Left renal cortex interstitium (tissue), 4 donors: ENCODE results near the gene KLK1. TPM values are rescaled to one million over a fixed set of nuclear protein-coding genes. Genes with fewer than 3 reads are reported as not detected.
"Not testable (repeated sequence)": the region's sequence is repeated elsewhere in the genome, so short reads cannot be mapped to it uniquely, and the experiment has no call there.

Experiments
- DNase-seq, 4 donors: peaks; one replicate each; pipeline ENCODE4 v3.0.0-alpha.2; 2013; ENCODE audit warnings: low read depth in 4 of 4, low spot score in 2 of 4, missing footprints in 1 of 4
- polyA plus RNA-seq, 4 donors: library from polyadenylated mRNA; unstranded; fragments of 120-200 nt; gene quantifications; one replicate each; pipeline ENCODE4 v1.2.1, GENCODE V29; 2013; ENCODE audit not compliant: insufficient read length in 4 of 4

The KLK1 gene
- polyA plus RNA-seq, 4 donors: 1.6 to 2.2 (median 1.9) TPM

DNA sequence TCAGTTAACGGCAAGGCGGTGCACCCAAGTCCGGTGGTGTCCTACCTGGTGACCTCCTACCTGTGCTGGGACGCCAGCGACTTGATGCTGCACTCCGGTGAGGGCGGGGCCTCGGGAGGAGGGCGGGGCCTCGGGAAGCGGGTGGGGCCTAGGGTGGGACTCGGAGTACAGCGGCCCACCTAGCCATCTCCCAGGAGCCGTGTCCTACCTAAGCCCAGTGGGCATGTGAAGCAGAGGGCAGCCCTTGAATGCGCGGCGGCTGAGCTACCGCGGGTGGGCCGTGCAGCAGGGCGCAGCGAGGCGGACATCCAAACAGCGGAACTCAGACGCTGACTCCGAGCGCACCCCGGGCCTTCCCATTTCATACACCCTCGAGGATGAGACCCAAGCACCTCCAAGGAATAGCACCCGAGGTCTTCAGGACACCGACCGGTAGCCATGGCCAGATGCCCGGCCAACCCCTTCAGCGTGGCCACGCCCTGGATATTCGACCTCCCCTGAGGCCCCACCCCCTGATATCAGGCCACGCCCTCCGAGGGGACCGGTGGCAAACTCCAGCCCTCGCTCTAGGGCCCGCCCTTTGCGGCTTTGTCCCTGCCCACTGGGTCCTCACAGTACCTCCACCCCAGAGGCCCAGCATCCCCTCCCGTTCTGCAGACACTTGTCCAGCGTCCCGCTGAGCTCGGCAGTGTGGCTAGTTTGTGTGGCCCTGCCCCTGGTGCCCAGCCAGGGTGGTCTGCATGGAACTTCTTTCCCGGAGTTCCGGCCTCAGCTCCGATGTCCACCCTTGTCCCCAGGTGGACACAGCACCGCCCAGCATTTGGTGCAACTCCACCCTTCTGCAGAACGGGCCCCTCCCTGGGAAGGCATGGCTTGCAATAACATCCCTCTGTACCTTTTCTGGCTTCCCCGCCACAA is 5.4 kb downstream of the KLK1 start:
- no peak for DNase-seq

DNA sequence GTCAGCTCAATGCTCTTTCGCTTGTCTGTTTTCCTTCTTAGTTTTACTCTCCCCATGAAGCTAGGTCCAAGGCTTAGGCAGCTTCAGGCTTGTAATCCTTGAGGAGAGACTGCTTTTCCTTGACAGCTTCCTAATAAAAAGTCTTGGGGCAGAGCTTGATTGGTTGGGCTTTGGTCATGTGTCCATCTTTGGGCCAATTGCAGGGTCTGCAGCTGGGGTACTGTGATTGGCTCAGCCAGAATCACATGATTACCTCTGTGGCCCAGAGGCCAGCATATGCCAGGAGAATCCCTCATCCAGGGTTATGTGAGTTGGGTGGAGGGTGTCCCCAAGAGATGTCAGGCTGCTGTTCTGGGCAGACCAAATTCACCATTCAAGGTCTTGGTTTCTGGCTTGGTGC is 8.1 kb downstream of the KLK1 start:
- DNase-seq: no peak

DNA sequence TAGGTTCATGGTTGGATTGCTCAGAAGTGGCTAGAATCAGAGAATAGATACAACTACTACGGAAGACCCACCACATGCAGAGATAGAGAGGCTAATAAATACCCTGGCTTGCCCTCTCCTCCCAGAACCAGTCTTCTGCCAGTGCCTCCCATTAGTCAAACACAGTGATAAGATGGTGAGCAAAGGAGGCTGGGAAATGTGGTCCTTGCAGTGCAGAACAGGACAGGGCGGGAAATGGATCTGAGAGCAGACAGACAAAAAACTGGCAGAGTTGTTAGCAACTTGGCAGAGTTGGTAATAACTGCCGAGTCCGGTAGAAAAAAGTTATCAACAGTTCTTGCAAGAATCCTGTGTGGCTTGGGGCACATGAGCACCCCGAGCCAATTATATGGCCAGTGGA is 8.7 kb downstream of the KLK1 start:
- no peak for DNase-seq

DNA sequence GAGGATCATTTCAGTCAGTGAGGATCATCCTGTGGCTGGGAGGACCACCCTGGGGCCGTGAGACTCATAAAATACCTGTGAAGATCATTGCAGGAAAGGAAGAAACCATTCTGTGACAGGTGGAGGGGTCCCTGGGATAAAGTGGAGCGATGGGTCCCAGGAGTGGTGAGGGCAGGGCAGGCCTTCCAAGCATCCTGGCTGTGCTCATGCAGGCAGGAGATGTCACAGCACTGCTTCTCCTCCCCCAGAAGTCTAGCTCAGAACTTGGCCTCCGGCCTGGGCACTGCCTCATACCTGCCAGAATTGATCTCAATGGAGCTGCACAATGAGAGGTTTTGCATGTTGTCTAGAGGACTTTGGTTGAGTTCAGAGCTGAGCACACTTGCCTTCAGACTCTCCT is 11.1 kb downstream of the KLK1 start:
- no peak for DNase-seq

DNA sequence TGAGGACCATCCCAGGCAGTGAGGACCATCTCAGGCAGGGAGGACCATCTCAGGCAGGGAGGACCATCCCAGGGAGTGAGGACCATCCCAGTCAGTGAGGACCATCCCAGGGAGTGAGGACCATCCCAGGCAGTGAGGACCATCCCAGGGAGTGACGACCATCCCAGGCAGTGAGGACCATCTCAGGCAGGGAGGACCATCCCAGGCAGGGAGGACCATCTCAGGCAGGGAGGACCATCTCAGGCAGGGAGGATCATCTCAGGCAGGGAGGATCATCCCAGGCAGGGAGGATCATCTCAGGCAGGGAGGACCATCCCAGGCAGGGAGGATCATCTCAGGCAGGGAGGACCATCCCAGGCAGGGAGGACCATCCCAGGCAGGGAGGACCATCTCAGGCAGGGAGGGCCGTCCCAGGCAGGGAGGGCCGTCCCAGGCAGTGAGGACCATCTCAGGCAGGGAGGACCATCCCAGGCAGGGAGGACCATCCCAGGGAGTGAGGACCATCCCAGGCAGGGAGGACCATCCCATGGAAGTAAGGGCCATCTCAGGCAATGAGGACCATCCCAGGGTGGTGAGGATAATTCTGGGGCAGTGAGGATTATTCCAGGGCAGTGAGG is 11.9 kb downstream of the KLK1 start:
- DNase-seq: not testable (repeated sequence)

DNA sequence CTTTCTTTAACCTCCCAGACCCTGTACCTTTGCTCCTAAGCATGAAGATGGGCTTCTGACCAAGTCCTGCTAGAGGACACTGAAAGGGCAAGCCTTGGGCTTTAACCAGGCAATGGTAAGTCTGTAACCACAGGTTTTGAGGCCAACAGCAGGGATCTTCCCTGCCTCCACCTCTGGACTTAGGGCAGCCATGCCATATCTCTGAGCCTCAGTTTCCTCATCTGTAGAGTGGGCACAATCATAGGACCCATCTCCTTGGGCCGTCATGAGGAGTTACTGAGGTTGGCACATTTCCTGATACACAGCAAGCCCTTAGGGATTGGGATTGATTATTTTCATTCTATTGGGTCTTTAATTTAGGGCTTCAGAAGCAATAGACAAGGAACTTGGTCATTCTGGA is 14.7 kb downstream of the KLK1 start:
- DNase-seq: no peak

DNA sequence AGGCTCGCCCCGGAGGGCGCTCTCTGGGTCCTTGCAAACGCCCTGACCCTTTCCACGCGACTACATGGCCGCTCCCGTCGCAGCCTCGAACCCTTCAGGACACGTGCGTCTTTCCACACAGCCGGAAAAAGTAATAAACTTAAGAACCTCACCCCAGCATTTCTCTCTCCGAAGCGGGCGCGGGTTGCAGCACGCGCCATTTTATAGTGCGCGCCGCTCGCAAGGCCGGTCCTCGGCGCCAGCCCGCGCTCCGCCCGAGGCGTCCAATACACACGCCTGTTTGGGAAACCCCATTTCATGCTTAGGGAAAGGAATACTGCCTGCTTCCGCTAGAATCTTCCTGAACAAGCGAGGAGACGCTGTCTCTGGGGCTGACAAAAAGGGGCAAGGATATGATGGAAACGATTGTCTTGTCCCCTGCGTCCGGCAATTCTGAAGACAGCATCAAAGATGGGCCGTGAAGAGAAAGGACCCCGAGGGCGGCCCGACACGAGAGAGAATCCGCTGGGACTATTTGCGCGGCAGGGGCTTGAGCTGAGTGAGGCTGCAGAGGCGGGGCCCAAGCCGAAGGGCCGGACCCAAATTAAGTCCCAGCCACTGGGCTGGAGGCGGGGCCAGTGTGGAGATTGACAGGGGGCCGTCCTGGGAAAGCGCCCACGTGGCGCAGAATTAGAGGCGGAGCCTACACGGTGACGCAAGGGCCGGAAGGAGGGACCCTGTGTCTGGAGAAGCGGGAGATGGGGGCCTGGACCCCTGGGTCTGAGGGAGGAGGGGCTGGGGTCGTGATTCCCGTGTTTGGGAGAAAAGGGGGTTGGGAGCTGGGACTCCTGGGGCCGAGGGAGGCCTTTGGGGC is 18.9 kb downstream of the KLK1 start:
- peak; percentile 98 to 99 (median 98) for DNase-seq

DNA sequence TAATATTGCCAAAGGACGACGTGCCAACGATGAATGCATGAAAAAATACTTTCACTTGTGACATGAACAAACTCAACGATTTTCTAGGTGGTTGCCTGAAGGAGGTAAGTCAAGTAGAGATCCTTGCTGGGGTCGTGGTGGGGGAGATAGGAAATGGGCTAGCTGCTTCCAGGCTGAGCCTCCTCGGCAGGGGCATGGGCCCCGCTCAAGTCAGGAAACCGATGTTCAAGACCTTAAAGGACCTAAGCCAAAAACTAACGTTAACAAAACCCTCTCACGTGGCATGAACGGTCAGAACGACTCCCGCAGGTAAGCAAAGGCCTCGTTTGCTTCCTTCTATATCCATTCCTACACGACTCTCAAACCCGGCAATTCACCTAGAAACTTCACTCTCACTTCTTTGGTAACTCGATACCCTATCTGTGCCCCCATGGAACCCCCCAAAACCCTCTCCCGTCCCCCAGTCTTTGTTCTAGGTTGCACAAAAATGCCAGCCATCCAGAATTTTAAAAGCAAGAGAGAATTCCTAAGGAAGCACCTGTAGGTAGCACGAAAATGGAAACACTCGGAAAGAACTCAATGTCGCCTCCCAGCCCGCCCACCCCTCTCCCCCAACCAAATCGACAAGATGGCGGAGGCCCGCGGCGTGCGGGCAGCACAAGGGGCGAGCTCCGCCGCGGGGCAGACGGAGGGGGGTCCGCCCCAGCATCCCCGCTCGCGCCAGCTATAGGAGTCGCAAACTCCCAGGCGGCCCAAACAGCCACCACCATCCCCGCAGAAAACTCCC is 19.8 kb downstream of the KLK1 start:
- DNase-seq: no peak

DNA sequence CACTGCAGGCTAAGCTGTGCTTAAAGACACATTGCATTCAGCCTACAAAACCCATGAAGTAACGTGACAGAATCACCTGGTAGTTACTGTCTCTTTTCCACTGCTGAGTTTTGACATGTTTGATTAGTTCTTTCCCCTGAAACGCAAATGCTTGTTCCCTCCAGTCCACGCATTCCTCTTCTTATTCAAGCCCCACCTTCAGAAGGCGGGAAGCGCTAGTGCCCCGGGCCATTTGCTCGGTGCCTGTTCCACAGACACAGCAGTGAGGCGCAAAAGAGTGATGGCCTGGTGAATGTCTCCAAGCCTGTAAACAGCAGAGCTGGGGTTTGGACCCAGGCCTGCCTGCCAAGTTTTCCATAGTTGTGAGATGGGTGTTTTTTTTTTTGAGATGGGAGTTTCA is 22.5 kb downstream of the KLK1 start:
- no peak for DNase-seq

DNA sequence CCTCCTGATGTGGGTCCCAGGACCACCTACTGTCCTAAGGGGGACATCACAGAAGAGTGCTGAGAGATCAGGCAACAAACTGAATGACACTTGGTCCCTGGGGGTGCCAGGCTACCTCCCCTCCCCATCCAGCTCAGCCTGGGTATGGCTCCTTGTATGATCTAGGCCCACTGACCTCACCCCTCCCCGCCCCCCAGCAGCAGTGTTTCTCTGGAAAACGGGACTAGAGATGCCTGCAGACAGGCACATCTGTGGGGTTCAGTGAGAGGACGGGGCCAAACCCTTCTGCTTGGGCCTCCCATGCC is 24.1 kb downstream of the KLK1 start:
- DNase-seq: no peak

DNA sequence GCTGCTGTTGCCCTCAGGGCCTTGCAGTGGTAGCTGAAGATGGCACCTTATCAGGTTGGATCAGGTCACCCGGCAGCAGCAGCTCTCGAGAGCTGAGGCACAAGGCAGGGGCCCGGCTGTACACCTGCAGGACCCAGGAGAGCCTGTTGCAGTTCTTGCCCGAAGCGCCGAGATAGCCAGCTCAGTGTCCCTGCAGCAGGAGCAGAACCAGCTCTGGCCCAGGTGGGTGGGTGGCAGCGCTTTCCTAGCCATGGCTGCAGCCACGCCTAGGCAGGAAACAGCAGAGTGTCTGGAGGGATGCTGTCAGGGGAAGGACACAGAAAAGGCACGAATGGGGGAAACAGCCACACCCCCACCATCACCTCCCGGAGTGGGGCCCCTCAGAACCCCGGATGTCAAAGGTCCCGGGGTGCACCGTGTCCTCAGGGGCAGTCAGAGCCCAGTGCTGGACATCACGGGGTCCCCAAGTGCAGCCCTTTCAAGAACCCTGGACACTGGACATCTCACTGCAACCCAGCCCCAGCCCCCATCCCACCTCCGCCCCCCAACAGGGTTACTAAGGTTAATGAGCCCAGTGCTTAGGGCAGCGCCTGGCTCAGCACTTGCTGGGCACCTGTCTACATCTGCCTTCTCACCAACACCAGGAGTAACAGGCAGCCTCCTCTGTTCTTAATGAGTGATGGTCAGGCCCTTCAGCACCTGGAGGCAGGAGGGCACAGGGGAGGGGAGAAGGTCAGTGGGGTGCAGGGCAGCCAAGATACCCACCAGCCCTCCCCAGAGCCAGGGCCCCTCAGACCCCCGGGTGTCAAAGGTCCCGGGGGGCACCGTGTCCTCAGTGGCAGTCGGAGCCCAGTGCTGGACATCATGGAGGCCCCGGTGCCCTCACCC is 24.7 kb downstream of the KLK1 start:
- no peak for DNase-seq

DNA sequence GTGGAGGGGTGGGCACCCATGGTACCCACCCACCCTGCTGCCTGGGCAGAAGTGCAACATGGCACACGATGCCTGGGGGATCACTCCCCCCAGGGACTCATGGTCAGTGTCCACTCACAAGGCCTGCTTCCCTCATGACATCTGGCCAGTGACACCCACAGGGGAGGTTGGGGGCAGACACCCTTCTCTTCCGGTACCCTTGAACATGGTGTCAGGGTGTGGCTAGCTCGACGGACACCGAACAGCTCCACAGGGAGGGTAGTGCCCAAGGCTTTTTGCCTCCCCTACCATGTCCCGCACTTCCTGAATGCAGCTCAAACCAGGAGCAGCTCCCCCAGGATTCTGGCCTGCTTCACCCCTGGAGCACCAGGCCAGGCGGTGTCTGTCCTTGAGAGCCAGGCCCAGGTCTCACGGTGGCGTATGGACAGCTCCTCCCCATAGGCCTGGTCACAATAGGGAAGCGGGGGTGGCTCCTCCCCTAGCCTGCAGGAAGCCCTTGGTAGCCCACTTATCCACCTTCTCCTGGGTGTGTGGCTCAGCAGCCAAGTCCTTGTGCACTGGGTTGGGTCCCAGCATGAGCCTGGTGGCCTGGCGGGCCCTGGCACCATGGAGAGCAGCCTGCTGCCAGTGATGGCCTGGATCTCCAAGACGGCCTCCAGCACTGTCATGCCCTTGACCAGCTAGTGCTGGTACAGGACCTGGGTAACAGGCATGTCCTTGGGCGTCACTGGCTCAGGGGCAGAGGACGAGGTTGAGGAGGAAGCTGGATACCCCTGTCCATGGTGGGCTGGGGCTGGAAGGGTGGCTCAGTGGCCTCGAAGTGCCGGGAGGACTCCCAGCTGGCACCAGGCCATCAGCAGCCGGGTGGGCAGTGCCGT is 25.6 kb downstream of the KLK1 start:
- DNase-seq: no peak

DNA sequence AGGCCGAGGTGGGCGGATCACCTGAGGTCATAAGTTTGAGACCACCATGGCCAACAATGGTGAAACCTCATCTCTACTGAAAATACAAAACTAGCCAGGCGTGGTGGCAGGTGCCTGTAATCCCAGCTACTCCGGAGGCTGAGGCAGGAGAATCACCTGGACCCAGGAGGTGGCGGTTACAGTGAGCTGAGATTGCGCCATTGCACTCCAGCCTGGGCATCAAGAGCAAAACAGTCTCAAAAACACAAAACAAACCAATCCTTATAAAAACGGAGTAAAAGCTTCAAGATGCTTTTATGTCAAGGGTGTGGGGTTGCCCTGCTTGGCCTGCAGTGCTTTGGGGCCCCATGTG is 26.2 kb downstream of the KLK1 start:
- no peak for DNase-seq

DNA sequence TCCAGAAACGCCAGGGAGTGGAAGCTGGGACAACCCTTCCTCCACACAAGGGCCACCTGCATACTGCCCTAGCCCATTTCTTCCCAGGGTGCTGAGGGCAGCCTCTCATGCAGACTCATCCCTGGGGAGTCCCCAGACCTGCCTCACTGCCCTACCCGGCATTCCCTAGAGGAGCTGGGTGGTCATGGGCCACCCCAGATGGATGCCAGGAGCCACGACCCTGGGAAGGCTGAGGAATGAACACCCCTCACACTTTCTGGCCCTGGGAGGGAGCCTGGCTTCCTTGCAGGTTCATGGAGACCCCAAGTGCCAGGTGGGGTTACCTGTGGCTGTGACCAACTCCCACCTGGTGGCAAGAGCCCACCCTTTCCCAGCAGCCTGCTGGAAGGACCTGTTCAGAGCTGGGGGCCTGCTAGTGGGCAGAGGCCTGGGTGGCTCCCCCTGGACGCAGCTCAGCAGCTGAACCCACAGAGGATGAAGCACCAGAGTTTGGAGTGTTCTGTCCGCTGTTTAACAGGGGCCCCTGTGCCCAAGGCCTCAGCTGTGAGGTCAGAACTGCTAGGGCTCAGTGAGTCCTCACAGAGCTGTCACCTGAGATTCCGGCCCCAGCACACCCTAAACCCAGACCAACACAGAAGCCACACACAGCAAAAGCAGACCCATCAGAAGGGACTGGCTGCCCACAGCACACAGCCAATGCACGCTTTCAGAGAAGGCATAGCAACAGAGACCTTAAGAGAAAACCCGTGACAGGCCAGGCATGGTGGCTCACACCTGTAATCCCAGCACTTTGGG is 26.8 kb downstream of the KLK1 start:
- no peak for DNase-seq

DNA sequence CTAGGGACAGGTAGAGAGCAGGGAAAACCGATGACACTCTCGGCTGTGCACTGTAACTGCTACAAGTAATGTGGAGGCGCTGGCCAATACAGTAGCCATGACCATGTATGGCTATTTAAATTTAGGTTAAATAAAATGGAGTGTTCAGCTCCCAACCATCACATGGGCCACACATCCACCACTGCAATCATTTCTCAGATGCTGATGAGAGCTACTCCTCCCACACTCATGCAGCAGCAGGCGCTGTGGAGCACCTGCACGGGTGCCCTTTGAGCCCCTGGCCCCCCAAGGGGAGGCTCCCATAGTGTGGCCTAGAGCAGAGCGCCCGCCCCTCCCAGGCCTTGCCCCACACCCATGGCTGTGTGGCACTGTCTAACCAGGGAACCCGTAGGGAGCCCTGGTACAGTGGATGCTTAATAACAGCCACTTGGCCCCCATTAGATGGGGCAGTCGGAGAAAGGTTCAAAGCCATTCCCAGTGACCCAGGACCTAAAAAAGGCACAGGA is 27.4 kb downstream of the KLK1 start:
- DNase-seq: no peak

DNA sequence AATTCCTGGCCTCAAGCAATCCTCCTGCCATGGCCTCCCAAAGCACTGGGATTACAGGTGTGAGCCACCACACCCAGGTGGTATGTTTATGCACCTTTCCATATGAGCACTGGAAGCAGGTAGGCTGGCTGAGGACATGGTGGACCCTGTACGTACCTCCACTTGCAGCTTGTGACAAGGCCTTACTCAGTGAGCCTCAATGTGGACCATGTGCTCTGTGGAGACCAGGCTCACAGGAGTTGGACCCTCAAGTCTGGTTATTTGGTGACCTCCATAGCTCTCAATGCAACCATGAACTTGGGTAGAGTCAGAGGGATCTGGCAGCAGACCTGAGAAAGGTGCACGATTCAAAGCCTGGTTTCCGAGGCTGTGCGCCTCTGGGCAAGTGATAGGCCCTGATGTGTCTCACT is 27.9 kb downstream of the KLK1 start:
- DNase-seq: no peak

DNA sequence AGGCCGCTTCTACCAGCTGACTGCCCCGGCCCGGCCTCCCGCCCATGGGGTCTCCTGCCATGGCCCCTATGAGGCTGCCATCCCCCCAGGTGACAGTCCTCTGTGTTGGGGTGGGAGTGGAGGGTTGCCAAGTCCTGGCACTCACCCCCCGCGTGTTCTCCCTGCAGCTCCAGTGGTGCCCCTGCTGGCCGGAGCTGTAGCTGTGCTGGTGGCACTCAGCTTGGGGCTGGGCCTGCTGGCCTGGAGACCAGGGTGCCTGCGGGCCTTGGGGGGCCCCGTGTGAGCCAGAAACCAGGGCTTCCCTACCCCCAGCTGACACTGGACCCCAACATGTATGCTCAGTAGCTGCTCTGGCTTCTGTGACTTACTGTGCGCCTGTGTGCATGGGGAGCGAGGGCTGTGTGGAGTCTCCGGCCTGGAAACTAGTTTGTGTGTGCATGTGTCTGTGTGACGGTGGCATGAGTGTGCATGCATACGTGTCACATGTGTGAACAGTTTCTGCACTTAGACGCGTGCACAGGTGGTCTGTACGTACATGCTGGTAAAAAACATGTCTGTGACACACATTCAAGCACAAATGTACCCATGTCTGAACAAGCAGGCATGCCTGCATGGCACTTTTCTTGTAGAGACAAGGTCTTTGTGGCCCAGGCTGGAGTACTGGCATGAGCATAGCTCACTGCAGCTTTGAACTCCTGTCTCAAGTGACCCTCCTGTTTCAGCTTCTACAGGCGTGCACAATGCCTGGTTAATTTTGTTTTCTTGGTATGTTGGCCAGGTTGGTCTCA is 28.5 kb downstream of the KLK1 start:
- no peak for DNase-seq
